ENCODE results near the gene DDX55. TPM values are rescaled to one million over a fixed set of nuclear protein-coding genes. Genes with fewer than 3 reads are reported as not detected.
A peak's percentile ranks its signal among the peaks of the same experiment; 100 is the strongest.

DDX55 gene
- total and polyA plus RNA-seq, 2 of the 4 experiments (the other 2 are of a cell fraction), result 13.3 to 18.7 TPM

DNA sequence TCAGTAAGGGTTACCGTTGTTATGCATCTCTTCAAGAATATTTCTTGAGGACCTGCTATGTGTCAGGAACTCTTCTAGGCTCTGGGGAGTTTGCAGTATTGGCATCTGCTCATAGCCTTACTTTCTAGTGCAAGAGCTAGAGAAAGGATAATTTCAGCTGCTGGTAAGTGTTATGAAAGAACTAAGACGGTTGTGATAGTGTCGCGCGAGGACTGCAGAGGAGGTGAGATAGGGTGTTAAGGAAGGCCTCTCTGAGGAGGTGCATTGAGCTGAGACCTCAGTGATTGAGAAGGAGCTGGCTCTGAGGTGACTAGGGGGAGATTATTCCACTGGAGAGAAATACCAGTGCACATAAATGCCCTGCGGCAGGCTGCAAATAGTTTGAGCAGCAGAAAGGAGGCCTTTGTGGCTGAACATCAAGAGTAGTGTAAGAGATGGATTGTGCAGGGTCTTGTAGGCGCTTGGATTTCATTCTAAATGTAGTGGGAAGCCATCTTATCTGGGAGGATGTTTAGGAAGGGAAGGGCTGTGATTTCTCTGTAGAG lies 824 bp downstream of the DDX55 start:
- peaks cover 34 to 55% of the 10 kb centered on the region in 2 experiments for H3K79me1 ChIP-seq (ENCODE audit: low read depth in 1 of 2, low read length in 2 of 2)
- CTCF ChIA-PET, result interaction anchor here (0.9 kb wide), 1 partner anchor 16 kb away, joined by 3 read pairs; no protein-coding TSS in a partner anchor
- dilution Hi-C loops (cut with HindIII; ENCODE audit: low sequenced_read_pairs, unreplicated experiment) (no loop called here), intact Hi-C loops (cut with micrococcal nuclease) (no loop called here), in situ Hi-C loops (cut with MboI; ENCODE audit: low sequenced_read_pairs) (loop anchor here (25.0 kb wide), 1 partner anchor 290 kb away; no protein-coding TSS in a partner anchor)
- peak overlapping the region; percentile 47 for H2AFZ ChIP-seq (replicated peaks; ENCODE audit: low read length, poor library complexity)
- no peaks in the 10 kb centered on the region for H3K27me3 ChIP-seq (ENCODE audit: control insufficient read depth, insufficient read depth, low read length)
- peaks cover 23% of the 10 kb centered on the region for H3K36me3 ChIP-seq (ENCODE audit: control insufficient read depth, insufficient read depth, low read length)
- POLR2A ChIA-PET (ENCODE audit: unreplicated experiment), result no interaction called here
- 11% methylated on average over 6 of the region's 7 CpGs; no CpG with 5 or more reads in 1 of the 2 experiments for WGBS, 2 experiments (ENCODE audit: extremely low coverage in 2 of 2, insufficient read length in 1 of 2)
- no peak overlapping the region for H2BK15ac ChIP-seq (ENCODE audit: low read depth, low read length)
- peak overlapping the region; percentile 83 for H3K4me2 ChIP-seq (ENCODE audit: low read depth, low read length)
- no peak overlapping the region for H2BK20ac ChIP-seq (ENCODE audit: low read depth, low read length)
- no peak overlapping the region for H2BK5ac ChIP-seq (ENCODE audit: low read depth, low read length, poor library complexity, severe bottlenecking)
- 0 out of 2 replicates have a peak overlapping the region, but pooled peaks have one; percentile 18 for H4K91ac ChIP-seq (ENCODE audit: insufficient read depth, low read depth, low read length)
- H3K23ac ChIP-seq (ENCODE audit: low read depth, low read length), result peak overlapping the region; percentile 89
- H3K9ac ChIP-seq (ENCODE audit: low read depth, low read length), result peak overlapping the region; percentile 88
- H3K14ac ChIP-seq (replicated peaks; ENCODE audit: low read depth, low read length), result peak overlapping the region; percentile 95; the same call in 1 of the 2 replicates
- DNase-seq (no peak), ATAC-seq (ENCODE audit: low read depth) (no peak)
- H3K4ac ChIP-seq (ENCODE audit: low read depth, low read length), result peak overlapping the region; percentile 91
- peak overlapping the region; percentile 80 to 93; a peak in 3 of 4 replicates for H4K8ac ChIP-seq (ENCODE audit: low read depth in 2 of 2, low read length in 2 of 2)
- H3K9me3 ChIP-seq (ENCODE audit: control insufficient read depth, insufficient read depth, low read length), result no peaks in the 10 kb centered on the region
- H4K5ac ChIP-seq (ENCODE audit: low read depth, low read length), result no peak overlapping the region
- peak overlapping the region; percentile 48 for H2AK5ac ChIP-seq (ENCODE audit: low read depth, low read length)
- peaks cover 9% of the 10 kb centered on the region; the same call in 1 of the 2 replicates for H4K20me1 ChIP-seq (ENCODE audit: insufficient read depth, low read length)
- H2AK9ac ChIP-seq (replicated peaks; ENCODE audit: low read depth, low read length, poor library complexity), result peak overlapping the region; percentile 90
- BruUV-seq (replicated peaks), result no TSS peak
- H2BK120ac ChIP-seq (ENCODE audit: low read depth, low read length), result no peak overlapping the region
- H3K18ac ChIP-seq (ENCODE audit: low read depth, low read length), result no peak overlapping the region
- H3K9me1 ChIP-seq (ENCODE audit: insufficient read depth, low read length), result no peaks in the 10 kb centered on the region
- peak overlapping the region; percentile 39; the same call in 1 of the 2 replicates for H3K56ac ChIP-seq (ENCODE audit: extremely low read depth, insufficient read depth, low read length)
- peak overlapping the region; percentile 82 for H3K27ac ChIP-seq (ENCODE audit: insufficient read depth, low read length)
- peak overlapping the region; percentile 88 for H3K4me3 ChIP-seq (ENCODE audit: insufficient read depth, low read depth, low read length)
- peaks cover 4% of the 10 kb centered on the region; the same call in 1 of the 2 replicates for H3K4me1 ChIP-seq (ENCODE audit: control insufficient read depth, insufficient read depth, low read length)
- TF ChIP-seq, protein P1, sequence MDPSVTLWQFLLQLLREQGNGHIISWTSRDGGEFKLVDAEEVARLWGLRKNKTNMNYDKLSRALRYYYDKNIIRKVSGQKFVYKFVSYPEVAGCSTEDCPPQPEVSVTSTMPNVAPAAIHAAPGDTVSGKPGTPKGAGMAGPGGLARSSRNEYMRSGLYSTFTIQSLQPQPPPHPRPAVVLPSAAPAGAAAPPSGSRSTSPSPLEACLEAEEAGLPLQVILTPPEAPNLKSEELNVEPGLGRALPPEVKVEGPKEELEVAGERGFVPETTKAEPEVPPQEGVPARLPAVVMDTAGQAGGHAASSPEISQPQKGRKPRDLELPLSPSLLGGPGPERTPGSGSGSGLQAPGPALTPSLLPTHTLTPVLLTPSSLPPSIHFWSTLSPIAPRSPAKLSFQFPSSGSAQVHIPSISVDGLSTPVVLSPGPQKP (IDR thresholded peaks at IDR 0.05; ENCODE audit: borderline replicate concordance, low read depth, low read length), result no peak
- no peak for TF ChIP-seq FOS (IDR thresholded peaks at IDR 0.05; ENCODE audit: low read depth, low read length)
- TF ChIP-seq RCOR1 (IDR thresholded peaks at IDR 0.05; ENCODE audit: insufficient replicate concordance, low read length), result no peak
- no peak for TF ChIP-seq BHLHE40 (IDR thresholded peaks at IDR 0.05; ENCODE audit: low read depth, low read length)
- TF ChIP-seq, protein P2, sequence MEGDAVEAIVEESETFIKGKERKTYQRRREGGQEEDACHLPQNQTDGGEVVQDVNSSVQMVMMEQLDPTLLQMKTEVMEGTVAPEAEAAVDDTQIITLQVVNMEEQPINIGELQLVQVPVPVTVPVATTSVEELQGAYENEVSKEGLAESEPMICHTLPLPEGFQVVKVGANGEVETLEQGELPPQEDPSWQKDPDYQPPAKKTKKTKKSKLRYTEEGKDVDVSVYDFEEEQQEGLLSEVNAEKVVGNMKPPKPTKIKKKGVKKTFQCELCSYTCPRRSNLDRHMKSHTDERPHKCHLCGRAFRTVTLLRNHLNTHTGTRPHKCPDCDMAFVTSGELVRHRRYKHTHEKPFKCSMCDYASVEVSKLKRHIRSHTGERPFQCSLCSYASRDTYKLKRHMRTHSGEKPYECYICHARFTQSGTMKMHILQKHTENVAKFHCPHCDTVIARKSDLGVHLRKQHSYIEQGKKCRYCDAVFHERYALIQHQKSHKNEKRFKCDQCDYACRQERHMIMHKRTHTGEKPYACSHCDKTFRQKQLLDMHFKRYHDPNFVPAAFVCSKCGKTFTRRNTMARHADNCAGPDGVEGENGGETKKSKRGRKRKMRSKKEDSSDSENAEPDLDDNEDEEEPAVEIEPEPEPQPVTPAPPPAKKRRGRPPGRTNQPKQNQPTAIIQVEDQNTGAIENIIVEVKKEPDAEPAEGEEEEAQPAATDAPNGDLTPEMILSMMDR (conservative IDR thresholded peaks at IDR 0.05; ENCODE audit: low read depth, low read length), result no peak
- TF ChIP-seq USF2 (IDR thresholded peaks at IDR 0.05; ENCODE audit: low read depth, low read length), result no peak
- no peak for TF ChIP-seq SMC3 (IDR thresholded peaks at IDR 0.05; ENCODE audit: low read depth, low read length)
- no peak for TF ChIP-seq CEBPB (IDR thresholded peaks at IDR 0.05; ENCODE audit: low read depth, low read length)
- no peak for TF ChIP-seq RAD21 (IDR thresholded peaks at IDR 0.05; ENCODE audit: low read length)
- no peak for TF ChIP-seq NFE2L2 (IDR thresholded peaks at IDR 0.05; ENCODE audit: low read depth, low read length)
- TF ChIP-seq CHD1 (IDR thresholded peaks at IDR 0.05; ENCODE audit: low read depth, low read length), result no peak
- no peak for TF ChIP-seq MAFK (IDR thresholded peaks at IDR 0.05; ENCODE audit: low read depth, low read length)
- TF ChIP-seq POLR2A (IDR thresholded peaks at IDR 0.05; ENCODE audit: low read depth, low read length), result no peak
- TF ChIP-seq RFX5 (IDR thresholded peaks at IDR 0.05; ENCODE audit: low read depth, low read length), result no peak
- no peak for TF ChIP-seq MAZ (IDR thresholded peaks at IDR 0.05; ENCODE audit: borderline replicate concordance, low read depth, low read length)

Data from IMR-90 (cell line).